ENCODE measurements around the gene TMCC1. TPM values are rescaled to one million over a fixed set of nuclear protein-coding genes. Genes with fewer than 3 reads are reported as not detected.
A peak's percentile ranks its signal among the peaks of the same experiment; 100 is the strongest.

Gene TMCC1
- total and polyA plus RNA-seq, 9 donors: 13.2 to 57.2 (median 42.4) TPM

- 52 to 62% (median 62%) methylated on average over 5 of the region's 5 CpGs for WGBS, 3 donors
- Histone ChIP-seq H3K4me1 (ENCODE audit: insufficient read depth) (peaks cover 8% of the 10 kb centered on the region), H3K36me3 (no peaks in the 10 kb centered on the region), H3K27ac (peak overlapping the region in 1 of 2 donors; percentile 37), H3K4me3 (no peak overlapping the region), H3K27me3 (no peaks in the 10 kb centered on the region), H3K9me3 (no peaks in the 10 kb centered on the region)
- intact Hi-C loops (cut with DNase I): no loop called here
- peak in 2 of 5 donors; percentile 26 to 31 for DNase-seq
- TF ChIP-seq EP300 (IDR thresholded peaks at IDR 0.05): no peak
- TF ChIP-seq, protein P1, sequence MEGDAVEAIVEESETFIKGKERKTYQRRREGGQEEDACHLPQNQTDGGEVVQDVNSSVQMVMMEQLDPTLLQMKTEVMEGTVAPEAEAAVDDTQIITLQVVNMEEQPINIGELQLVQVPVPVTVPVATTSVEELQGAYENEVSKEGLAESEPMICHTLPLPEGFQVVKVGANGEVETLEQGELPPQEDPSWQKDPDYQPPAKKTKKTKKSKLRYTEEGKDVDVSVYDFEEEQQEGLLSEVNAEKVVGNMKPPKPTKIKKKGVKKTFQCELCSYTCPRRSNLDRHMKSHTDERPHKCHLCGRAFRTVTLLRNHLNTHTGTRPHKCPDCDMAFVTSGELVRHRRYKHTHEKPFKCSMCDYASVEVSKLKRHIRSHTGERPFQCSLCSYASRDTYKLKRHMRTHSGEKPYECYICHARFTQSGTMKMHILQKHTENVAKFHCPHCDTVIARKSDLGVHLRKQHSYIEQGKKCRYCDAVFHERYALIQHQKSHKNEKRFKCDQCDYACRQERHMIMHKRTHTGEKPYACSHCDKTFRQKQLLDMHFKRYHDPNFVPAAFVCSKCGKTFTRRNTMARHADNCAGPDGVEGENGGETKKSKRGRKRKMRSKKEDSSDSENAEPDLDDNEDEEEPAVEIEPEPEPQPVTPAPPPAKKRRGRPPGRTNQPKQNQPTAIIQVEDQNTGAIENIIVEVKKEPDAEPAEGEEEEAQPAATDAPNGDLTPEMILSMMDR (IDR thresholded peaks at IDR 0.05): no peak
- TF ChIP-seq POLR2A (IDR thresholded peaks at IDR 0.05): no peak
Observed at GRCh38 chr3:129855832-129856419, 37.6 kb downstream of the TMCC1 start.

DNA sequence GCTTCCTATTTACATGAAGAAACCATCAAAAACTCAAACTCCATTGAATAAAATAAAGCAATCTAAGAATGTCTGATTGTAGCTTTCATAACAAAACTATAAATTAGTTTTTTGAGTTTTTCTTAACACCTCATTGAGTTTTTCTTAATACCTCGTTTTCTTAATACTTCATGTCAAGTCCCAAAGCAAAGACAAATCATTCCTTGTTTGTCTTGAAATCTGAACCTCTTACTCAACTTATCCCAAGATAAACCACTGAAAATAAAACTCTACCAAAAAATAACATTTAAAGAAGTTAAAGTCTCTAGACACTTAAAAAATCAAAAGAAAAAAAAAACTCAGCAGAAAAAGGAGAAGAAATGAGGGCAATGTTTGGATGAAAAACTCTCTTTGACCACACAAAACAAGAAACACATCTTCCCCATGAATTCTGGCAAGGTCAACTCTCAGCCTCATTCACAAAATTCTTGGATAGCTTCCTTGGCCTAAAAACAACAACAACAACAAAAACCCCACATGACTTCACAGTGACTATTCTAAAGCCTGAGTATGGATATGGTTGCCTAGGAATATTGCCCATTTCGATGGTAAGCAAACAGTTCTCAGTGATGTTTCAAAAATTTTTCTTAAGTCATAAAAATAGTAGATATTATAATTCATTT, 38.2 kb downstream of the TMCC1 start:
- 13 to 14% (median 13%) methylated on average over 2 of the region's 2 CpGs for WGBS, 3 donors

GRCh38 chr3:129854460-129854859, 39.1 kb downstream of the TMCC1 start:
- no peaks in the 10 kb centered on the region for H3K9me3 ChIP-seq
- WGBS, 3 donors: 92 to 100% (median 98%) methylated on average over 1 of the region's 1 CpG
- no peaks in the 10 kb centered on the region for H3K27me3 ChIP-seq
- intact Hi-C loops (cut with DNase I): no loop called here
- no peak overlapping the region for H3K4me3 ChIP-seq
- H3K27ac ChIP-seq: no peak overlapping the region
- no peaks in the 10 kb centered on the region for H3K36me3 ChIP-seq
- TF ChIP-seq EP300 (IDR thresholded peaks at IDR 0.05) (no peak), POLR2A (IDR thresholded peaks at IDR 0.05) (no peak)
- TF ChIP-seq, protein P1 (IDR thresholded peaks at IDR 0.05): no peak
- peaks cover 8% of the 10 kb centered on the region for H3K4me1 ChIP-seq (ENCODE audit: insufficient read depth)
- no peak for DNase-seq

More for the DNA sequence above, 38.2 kb downstream of the TMCC1 start:
- no peak for DNase-seq
- no peaks in the 10 kb centered on the region for H3K36me3 ChIP-seq
- peak overlapping the region in 1 of 2 donors; percentile 37 for H3K27ac ChIP-seq
- no peaks in the 10 kb centered on the region for H3K9me3 ChIP-seq
- TF ChIP-seq POLR2A (IDR thresholded peaks at IDR 0.05) (no peak), EP300 (IDR thresholded peaks at IDR 0.05) (no peak)
- TF ChIP-seq, protein P1 (IDR thresholded peaks at IDR 0.05): no peak
- H3K4me3 ChIP-seq: no peak overlapping the region
- intact Hi-C loops (cut with DNase I): no loop called here
- peaks cover 8% of the 10 kb centered on the region for H3K4me1 ChIP-seq (ENCODE audit: insufficient read depth)
- no peaks in the 10 kb centered on the region for H3K27me3 ChIP-seq

GRCh38 chr3:129845956-129846355, 47.6 kb downstream of the TMCC1 start:
- H3K4me3 ChIP-seq: no peak overlapping the region
- no peak overlapping the region for H3K27ac ChIP-seq
- TF ChIP-seq, protein P1 (IDR thresholded peaks at IDR 0.05): no peak
- no peak for TF ChIP-seq POLR2A (IDR thresholded peaks at IDR 0.05)
- TF ChIP-seq EP300 (IDR thresholded peaks at IDR 0.05): no peak
- peaks cover 2% of the 10 kb centered on the region for H3K4me1 ChIP-seq (ENCODE audit: insufficient read depth)
- intact Hi-C loops (cut with DNase I): no loop called here
- H3K9me3 ChIP-seq: no peaks in the 10 kb centered on the region
- no peaks in the 10 kb centered on the region for H3K27me3 ChIP-seq
- no peak for DNase-seq
- no peaks in the 10 kb centered on the region for H3K36me3 ChIP-seq
- WGBS, 3 donors: 68 to 78% (median 72%) methylated on average over 2 of the region's 2 CpGs
